Measurements from ENCODE around the gene AP1G2.

DNA sequence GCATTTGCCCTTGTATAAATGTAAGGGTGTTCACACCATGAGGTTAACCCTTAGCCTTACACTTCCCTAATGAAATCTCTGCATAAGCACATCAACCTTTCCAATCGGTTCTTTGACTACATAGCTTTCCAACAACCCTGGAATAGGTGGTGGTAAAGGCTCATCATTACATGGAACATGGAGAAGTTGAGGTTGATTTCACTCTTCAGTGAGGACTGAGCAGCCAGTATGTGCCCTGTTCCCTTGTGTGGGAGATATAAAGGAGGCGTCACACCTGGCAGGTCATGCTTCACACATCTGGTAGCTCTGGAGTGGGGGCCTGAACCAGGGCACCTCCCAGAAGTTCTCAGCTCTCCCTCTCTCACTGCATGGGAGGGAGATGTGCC lies 32.7 kb upstream of the AP1G2 start:
- TF ChIP-seq RAD21 (IDR thresholded peaks at IDR 0.05; ENCODE audit: low read length), result no peak
- TF ChIP-seq CHD2 (IDR thresholded peaks at IDR 0.05; ENCODE audit: low read length, partially characterized antibody), result no peak
- no peak for TF ChIP-seq CTCF (IDR thresholded peaks at IDR 0.05)
- no peak for TF ChIP-seq RCOR1 (IDR thresholded peaks at IDR 0.05; ENCODE audit: low read length)
- TF ChIP-seq FOXJ3 (CRISPR knock-in tag; IDR thresholded peaks at IDR 0.05), result no peak
- TF ChIP-seq RFX5 (IDR thresholded peaks at IDR 0.05; ENCODE audit: low read length), result no peak
- no peak for TF ChIP-seq POLR2AphosphoS5 (IDR thresholded peaks at IDR 0.05; ENCODE audit: low read depth, low read length)
- no peak for TF ChIP-seq EP300 (IDR thresholded peaks at IDR 0.05; ENCODE audit: borderline replicate concordance in 1 of 2, low read depth in 1 of 2, low read length in 1 of 2)
- TF ChIP-seq NRF1 (IDR thresholded peaks at IDR 0.05; ENCODE audit: low read depth, low read length), result no peak
- TF ChIP-seq JUND (IDR thresholded peaks at IDR 0.05), result no peak
